Vagina (tissue), 2 donors: ENCODE measurements around the gene ARL17A. TPM values are rescaled to one million over a fixed set of nuclear protein-coding genes. Genes with fewer than 3 reads are reported as not detected.
"Not testable (repeated sequence)": the region's sequence is repeated elsewhere in the genome, so short reads cannot be mapped to it uniquely, and the experiment has no call there.

ENCODE experiments used
- DNase-seq, 2 donors: peaks; one replicate each; pipeline ENCODE4 v3.0.0-alpha.2; 2017; ENCODE audit errors: extremely low spot score in 2 of 2
- H3K27ac ChIP-seq: fragments of 200-600 bp; sonication (generic); one replicate; pipeline ENCODE4 v1.5.1; 2019
- H3K27me3 ChIP-seq: fragments of 200-600 bp; sonication (generic); one replicate; pipeline ENCODE4 v1.5.1; 2019
- H3K36me3 ChIP-seq, 2 donors: fragments of 200-600 bp; sonication (generic); one replicate each; pipeline ENCODE4 v1.5.1; 2017 to 2019
- H3K4me1 ChIP-seq: fragments of 200-600 bp; sonication (generic); one replicate; pipeline ENCODE4 v1.5.1; 2019
- H3K4me3 ChIP-seq, 2 donors: fragments of 200-600 bp; sonication (generic); 1 replicate in 1 of 2; 2 replicates in 1 of 2; pipeline ENCODE4 v1.5.1; 2016 to 2019
- H3K9me3 ChIP-seq: fragments of 200-600 bp; sonication (generic); one replicate; pipeline ENCODE4 v1.5.1; 2019
- intact Hi-C: fragments of 100-400 bp; cut with DNase I; formaldehyde crosslinking; loops from one replicate; pipeline ENCODE4 v1.15.1; 2023
- total RNA-seq: library from RNA; depleted of rRNA; stranded (reverse); fragments of >200 nt; gene quantifications from one replicate; pipeline ENCODE4 v1.2.3, GENCODE V29; 2016

Gene ARL17A
- total RNA-seq, 1 donor from 2014 or later: 10.8 TPM

GRCh38 chr17:46590157-46591146 is 11.0 kb upstream of the ARL17A start, which contains the start of gene NSF:
Gene NSF, plus strand, starts transcription at chr17:46590669. Its CDS starts 107 bp downstream, at chr17:46590776.
- DNase-seq, intact Hi-C loops, H3K4me3 ChIP-seq, H3K27ac ChIP-seq, H3K4me1 ChIP-seq, H3K36me3 ChIP-seq, H3K9me3 ChIP-seq, H3K27me3 ChIP-seq: not testable (repeated sequence)

GRCh38 chr17:46585444-46585843 is 6.0 kb upstream of the ARL17A start:
- not testable (repeated sequence) for H3K27ac ChIP-seq

GRCh38 chr17:46580082-46580481 is 591 bp upstream of the ARL17A start:
- H3K27me3 ChIP-seq, H3K36me3 ChIP-seq, intact Hi-C loops, H3K9me3 ChIP-seq, H3K27ac ChIP-seq, DNase-seq, H3K4me1 ChIP-seq: not testable (repeated sequence)
- peak overlapping the region in 1 of 2 donors; percentile 18 for H3K4me3 ChIP-seq

More at GRCh38 chr17:46585444-46585843, 6.0 kb upstream of the ARL17A start:
- H3K4me1 ChIP-seq, H3K4me3 ChIP-seq, H3K9me3 ChIP-seq, H3K27me3 ChIP-seq, H3K36me3 ChIP-seq, DNase-seq, intact Hi-C loops: not testable (repeated sequence)

GRCh38 chr17:46571796-46572195 is 7.7 kb downstream of the ARL17A start:
- H3K9me3 ChIP-seq, H3K4me3 ChIP-seq, H3K4me1 ChIP-seq, intact Hi-C loops, H3K27me3 ChIP-seq, DNase-seq, H3K36me3 ChIP-seq, H3K27ac ChIP-seq: not testable (repeated sequence)

GRCh38 chr17:46566980-46567379 is 12.5 kb downstream of the ARL17A start:
- H3K4me1 ChIP-seq, H3K36me3 ChIP-seq, intact Hi-C loops, DNase-seq, H3K27ac ChIP-seq, H3K9me3 ChIP-seq, H3K27me3 ChIP-seq, H3K4me3 ChIP-seq: not testable (repeated sequence)

GRCh38 chr17:46566284-46566683 is 13.2 kb downstream of the ARL17A start:
- H3K27me3 ChIP-seq, H3K9me3 ChIP-seq, DNase-seq, H3K4me1 ChIP-seq, H3K4me3 ChIP-seq, intact Hi-C loops, H3K36me3 ChIP-seq, H3K27ac ChIP-seq: not testable (repeated sequence)

GRCh38 chr17:46560048-46560447 is 19.4 kb downstream of the ARL17A start:
- H3K4me1 ChIP-seq, H3K27me3 ChIP-seq, H3K9me3 ChIP-seq, H3K4me3 ChIP-seq, intact Hi-C loops, H3K27ac ChIP-seq, H3K36me3 ChIP-seq, DNase-seq: not testable (repeated sequence)

- H3K36me3 ChIP-seq, H3K9me3 ChIP-seq, H3K27me3 ChIP-seq, H3K4me3 ChIP-seq, DNase-seq, intact Hi-C loops, H3K4me1 ChIP-seq, H3K27ac ChIP-seq: not testable (repeated sequence)
These were observed 20.3 kb downstream of the ARL17A start for GRCh38 chr17:46559155-46559554.

- intact Hi-C loops, H3K4me3 ChIP-seq: not testable (repeated sequence)
These were observed 30.9 kb downstream of the ARL17A start for GRCh38 chr17:46548607-46549006.

GRCh38 chr17:46534716-46535115 is 44.8 kb downstream of the ARL17A start:
- intact Hi-C loops, H3K27ac ChIP-seq, H3K27me3 ChIP-seq, H3K4me1 ChIP-seq, H3K36me3 ChIP-seq, H3K4me3 ChIP-seq, H3K9me3 ChIP-seq: not testable (repeated sequence)
- peak in 1 of 2 donors; percentile 3 for DNase-seq

More at GRCh38 chr17:46548607-46549006, 30.9 kb downstream of the ARL17A start:
- H3K36me3 ChIP-seq, H3K27ac ChIP-seq, H3K4me1 ChIP-seq, H3K9me3 ChIP-seq, DNase-seq, H3K27me3 ChIP-seq: not testable (repeated sequence)

- H3K27ac ChIP-seq, H3K4me3 ChIP-seq, H3K27me3 ChIP-seq, H3K36me3 ChIP-seq, intact Hi-C loops, H3K9me3 ChIP-seq, H3K4me1 ChIP-seq, DNase-seq: not testable (repeated sequence)
These were observed 67.3 kb downstream of the ARL17A start, which contains the start of gene LRRC37A2 for GRCh38 chr17:46512168-46512567. Gene LRRC37A2, plus strand, starts transcription at chr17:46512468. Its CDS starts 245 bp downstream, at chr17:46512713.

GRCh38 chr17:46505896-46506295 is 73.6 kb downstream of the ARL17A start:
- not testable (repeated sequence) for H3K27ac ChIP-seq, H3K27me3 ChIP-seq, DNase-seq

GRCh38 chr17:46499437-46500139 is 79.9 kb downstream of the ARL17A start:
- H3K4me3 ChIP-seq, H3K4me1 ChIP-seq, H3K27ac ChIP-seq, intact Hi-C loops, H3K9me3 ChIP-seq, H3K27me3 ChIP-seq, DNase-seq, H3K36me3 ChIP-seq: not testable (repeated sequence)

More at GRCh38 chr17:46505896-46506295, 73.6 kb downstream of the ARL17A start:
- H3K4me3 ChIP-seq, H3K36me3 ChIP-seq, H3K9me3 ChIP-seq, H3K4me1 ChIP-seq, intact Hi-C loops: not testable (repeated sequence)
